Neural cell (in vitro differentiated cells): ENCODE results near the gene MUSK.

Experiments
- EZH2 ChIP-seq: fragments of 200-600, 300-800 bp; shearing (Covaris generic), sonication (generic); IDR thresholded peaks from 2 replicates; pipeline ENCODE4 v1.6.1; 2014; ENCODE audit warnings: antibody characterized with exemption, low read length, borderline replicate concordance, mild to moderate bottlenecking; ENCODE audit not compliant: insufficient read depth, poor library complexity, severe bottlenecking
- POLR2AphosphoS5 ChIP-seq: IDR thresholded peaks from 2 replicates; pipeline ENCODE4 v1.6.1; 2012
- RAD21 ChIP-seq: fragments of 450-650 bp; conservative IDR thresholded peaks from 2 replicates; pipeline ENCODE4 v1.6.1; 2014; ENCODE audit warnings: antibody characterized with exemption, mild to moderate bottlenecking, moderate library complexity
- SMC3 ChIP-seq: fragments of 450-650 bp; conservative IDR thresholded peaks from 2 replicates; pipeline ENCODE4 v1.6.1; 2014; ENCODE audit warnings: antibody characterized with exemption, mild to moderate bottlenecking, moderate library complexity; ENCODE audit not compliant: poor library complexity
- TAF1 ChIP-seq: IDR thresholded peaks from 2 replicates; pipeline ENCODE4 v1.6.1; 2012; ENCODE audit warnings: low read depth
- TF ChIP-seq, protein P1 (sequence below): fragments of 450-650 bp; IDR thresholded peaks from 2 replicates; pipeline ENCODE4 v1.5.1; 2014; ENCODE audit warnings: antibody characterized with exemption, mild to moderate bottlenecking, moderate library complexity; ENCODE audit not compliant: poor library complexity, severe bottlenecking

DNA sequence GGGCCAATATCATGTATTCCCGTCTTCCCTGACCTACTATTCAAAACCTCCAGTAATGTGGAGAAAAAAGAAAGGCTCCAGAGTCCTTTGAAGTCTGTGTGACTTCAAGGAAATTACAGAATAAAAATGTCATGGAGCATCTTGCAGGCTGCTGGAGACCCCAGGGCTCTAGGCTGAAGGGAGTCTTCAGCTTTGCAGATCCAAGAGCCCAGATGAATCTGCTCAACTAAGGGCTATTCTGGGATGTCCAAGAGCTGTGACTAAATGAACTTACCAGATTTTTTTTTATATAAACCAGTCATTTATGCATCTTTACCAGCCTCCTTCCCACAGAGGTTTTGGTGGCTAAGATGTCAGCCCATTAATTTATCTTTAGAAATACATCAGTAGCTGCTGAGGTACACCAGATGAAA is 167.3 kb downstream of the MUSK start:
- TF ChIP-seq, protein P1, sequence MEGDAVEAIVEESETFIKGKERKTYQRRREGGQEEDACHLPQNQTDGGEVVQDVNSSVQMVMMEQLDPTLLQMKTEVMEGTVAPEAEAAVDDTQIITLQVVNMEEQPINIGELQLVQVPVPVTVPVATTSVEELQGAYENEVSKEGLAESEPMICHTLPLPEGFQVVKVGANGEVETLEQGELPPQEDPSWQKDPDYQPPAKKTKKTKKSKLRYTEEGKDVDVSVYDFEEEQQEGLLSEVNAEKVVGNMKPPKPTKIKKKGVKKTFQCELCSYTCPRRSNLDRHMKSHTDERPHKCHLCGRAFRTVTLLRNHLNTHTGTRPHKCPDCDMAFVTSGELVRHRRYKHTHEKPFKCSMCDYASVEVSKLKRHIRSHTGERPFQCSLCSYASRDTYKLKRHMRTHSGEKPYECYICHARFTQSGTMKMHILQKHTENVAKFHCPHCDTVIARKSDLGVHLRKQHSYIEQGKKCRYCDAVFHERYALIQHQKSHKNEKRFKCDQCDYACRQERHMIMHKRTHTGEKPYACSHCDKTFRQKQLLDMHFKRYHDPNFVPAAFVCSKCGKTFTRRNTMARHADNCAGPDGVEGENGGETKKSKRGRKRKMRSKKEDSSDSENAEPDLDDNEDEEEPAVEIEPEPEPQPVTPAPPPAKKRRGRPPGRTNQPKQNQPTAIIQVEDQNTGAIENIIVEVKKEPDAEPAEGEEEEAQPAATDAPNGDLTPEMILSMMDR = no peak
- no peak for TF ChIP-seq EZH2
- TF ChIP-seq SMC3 = no peak
- no peak for TF ChIP-seq RAD21
- TF ChIP-seq TAF1 = no peak
- TF ChIP-seq POLR2AphosphoS5 = no peak
